Psoas muscle (tissue), 8 donors: ENCODE results near the gene TBC1D14. TPM values are rescaled to one million over a fixed set of nuclear protein-coding genes. Genes with fewer than 3 reads are reported as not detected.

Experiments used
- ATAC-seq, 4 donors: fragments of 200-7000 bp; cut with Tn5 transposase; one replicate each; pipeline ENCODE4 v1.9.1; 2020; ENCODE audit warnings: moderate library complexity in 3 of 4, mild to moderate bottlenecking in 2 of 4
- DNase-seq, 2 donors: peaks; one replicate each; pipeline ENCODE4 v3.0.0-alpha.2; 2020
- H3K27ac ChIP-seq: fragments of 200-600 bp; one replicate; pipeline ENCODE4 v1.8.0; 2022
- H3K27me3 ChIP-seq, 3 donors: fragments of 200-600 bp in 1 of 3; one replicate each; pipeline versions ENCODE4 v1.6.1 to v1.8.0; 2013 to 2022; ENCODE audit warnings: low read length in 2 of 3, mild to moderate bottlenecking in 2 of 3, moderate library complexity in 1 of 3; ENCODE audit not compliant: insufficient read depth in 3 of 3
- H3K36me3 ChIP-seq, 2 donors: fragments of 200-600 bp in 1 of 2; one replicate each; pipeline versions ENCODE4 v1.6.1 to v1.8.0; 2013 to 2022; ENCODE audit warnings: low read depth in 1 of 2, mild to moderate bottlenecking in 1 of 2, moderate library complexity in 1 of 2; ENCODE audit not compliant: insufficient read depth in 1 of 2
- H3K4me1 ChIP-seq: fragments of 200-600 bp; one replicate; pipeline ENCODE4 v1.8.0; 2022
- H3K4me3 ChIP-seq: fragments of 200-600 bp; one replicate; pipeline ENCODE4 v1.8.0; 2022; ENCODE audit warnings: mild to moderate bottlenecking
- H3K9me3 ChIP-seq: fragments of 200-600 bp; one replicate; pipeline ENCODE4 v1.8.0; 2022
- WGBS, 3 donors: extraction: QIAGEN DNeasy Blood & Tissue Kit; methylation state at CpG; one replicate each; pipeline versions ENCODE4 v1.1.6 to v1.1.7; 2013; 5-methylcytosine and 5-hydroxymethylcytosine counted together
- intact Hi-C, 2 donors: fragments of 100-400 bp; cut with DNase I; formaldehyde crosslinking; loops; one replicate each; pipeline versions ENCODE4 v1.11.0 to v1.14.2; 2022
- polyA plus RNA-seq, 3 donors: library from polyadenylated mRNA; stranded (reverse); fragments of 200-250 nt; gene quantifications; one replicate each; pipeline ENCODE4 v1.2.3, GENCODE V29; 2013
- total RNA-seq, 4 donors: library from RNA; stranded (reverse); fragmentation: NEBNext Ultra II Directional in 2 of 4; extraction: Animal tissue kit (Norgen Biotek cat#: 25700) in 2 of 4; gene quantifications; one replicate each; pipeline versions ENCODE4 v1.2.1 to v1.2.4, GENCODE V29; 2021 to 2023
- TF ChIP-seq, protein P1 (sequence below): fragments of 200-600 bp; IDR thresholded peaks from one replicate; pipeline ENCODE4 v1.8.0; 2022; ENCODE audit warnings: antibody characterized with exemption
- donor health status: healthy with polysubstance abuse.
- donor health status: DM: no; HTN: no; CAD: no; lungs with moderate emphysema.
- donor health status: Bipolar disorder and iron deficiency.
- donor health status: healthy.
- donor health status: DM: yes; HTN: yes; CAD: no.
- donor health status: DM: no; HTN: no; CAD: no.
- donor health status: DM: no; HTN: no; CAD: no.
- donor health status: DM: yes; HTN: yes; CAD: no.

TBC1D14 gene
- total and polyA plus RNA-seq, 7 donors, result 14.7 to 45.5 (median 33.1) TPM

DNA sequence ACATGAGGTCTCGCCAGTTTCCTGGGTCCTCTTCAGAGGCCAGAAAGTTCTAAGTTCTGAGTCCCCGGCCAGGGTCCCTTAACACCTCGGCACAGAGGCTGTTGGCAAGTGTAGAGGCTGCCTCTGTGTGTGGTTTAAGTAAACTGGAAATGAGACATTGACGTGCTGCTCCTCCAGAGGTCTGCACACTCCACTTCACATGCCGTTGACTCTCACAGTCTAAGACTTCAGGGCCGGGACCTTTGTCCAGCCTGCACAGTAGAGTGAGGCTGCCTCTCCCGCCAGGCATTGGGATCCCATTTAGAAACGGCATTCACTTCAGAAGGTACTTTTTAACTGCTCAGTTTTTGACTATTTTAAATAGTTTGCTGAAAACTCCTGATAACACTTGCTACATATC lies 123.0 kb downstream of the TBC1D14 start:
- WGBS, 3 donors, result 87 to 91% (median 90%) methylated on average over 8 of the region's 8 CpGs
- ATAC-seq (no peak), DNase-seq (peak in 1 of 2 donors; percentile 23)
- TF ChIP-seq, protein P1, sequence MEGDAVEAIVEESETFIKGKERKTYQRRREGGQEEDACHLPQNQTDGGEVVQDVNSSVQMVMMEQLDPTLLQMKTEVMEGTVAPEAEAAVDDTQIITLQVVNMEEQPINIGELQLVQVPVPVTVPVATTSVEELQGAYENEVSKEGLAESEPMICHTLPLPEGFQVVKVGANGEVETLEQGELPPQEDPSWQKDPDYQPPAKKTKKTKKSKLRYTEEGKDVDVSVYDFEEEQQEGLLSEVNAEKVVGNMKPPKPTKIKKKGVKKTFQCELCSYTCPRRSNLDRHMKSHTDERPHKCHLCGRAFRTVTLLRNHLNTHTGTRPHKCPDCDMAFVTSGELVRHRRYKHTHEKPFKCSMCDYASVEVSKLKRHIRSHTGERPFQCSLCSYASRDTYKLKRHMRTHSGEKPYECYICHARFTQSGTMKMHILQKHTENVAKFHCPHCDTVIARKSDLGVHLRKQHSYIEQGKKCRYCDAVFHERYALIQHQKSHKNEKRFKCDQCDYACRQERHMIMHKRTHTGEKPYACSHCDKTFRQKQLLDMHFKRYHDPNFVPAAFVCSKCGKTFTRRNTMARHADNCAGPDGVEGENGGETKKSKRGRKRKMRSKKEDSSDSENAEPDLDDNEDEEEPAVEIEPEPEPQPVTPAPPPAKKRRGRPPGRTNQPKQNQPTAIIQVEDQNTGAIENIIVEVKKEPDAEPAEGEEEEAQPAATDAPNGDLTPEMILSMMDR, result no peak
- intact Hi-C loops, result no loop called here
- Histone ChIP-seq H3K27ac (no peak overlapping the region), H3K27me3 (no peaks in the 10 kb centered on the region), H3K9me3 (no peaks in the 10 kb centered on the region), H3K4me1 (no peaks in the 10 kb centered on the region), H3K36me3 (peaks cover 4 to 34% of the 10 kb centered on the region in 2 donors), H3K4me3 (no peak overlapping the region)

GRCh38 chr4:7034262-7035081 lies 124.8 kb downstream of the TBC1D14 start:
- Histone ChIP-seq H3K27me3 (no peaks in the 10 kb centered on the region), H3K36me3 (peaks cover 4 to 34% of the 10 kb centered on the region in 2 donors), H3K4me1 (no peaks in the 10 kb centered on the region), H3K4me3 (no peak overlapping the region), H3K27ac (no peak overlapping the region), H3K9me3 (no peaks in the 10 kb centered on the region)
- intact Hi-C loops, result no loop called here
- DNase-seq (peak in 1 of 2 donors; percentile 44), ATAC-seq (peak in 2 of 4 donors; percentile 37 to 43)
- WGBS, 3 donors, result 56 to 65% (median 59%) methylated on average over 20 of the region's 20 CpGs
- TF ChIP-seq, protein P1, result no peak

GRCh38 chr4:7037425-7037824 lies 127.8 kb downstream of the TBC1D14 start:
- Histone ChIP-seq H3K9me3 (no peaks in the 10 kb centered on the region), H3K4me1 (peaks cover 12% of the 10 kb centered on the region), H3K27me3 (no peaks in the 10 kb centered on the region), H3K36me3 (peaks cover 0 to 4% of the 10 kb centered on the region in 2 donors), H3K4me3 (no peak overlapping the region), H3K27ac (no peak overlapping the region)
- TF ChIP-seq, protein P1, result no peak
- DNase-seq (no peak), ATAC-seq (no peak)
- WGBS, 3 donors, result 65 to 78% (median 71%) methylated on average over 6 of the region's 6 CpGs
- intact Hi-C loops, result no loop called here

GRCh38 chr4:7040765-7041164 lies 131.1 kb downstream of the TBC1D14 start:
- DNase-seq (no peak), ATAC-seq (no peak)
- intact Hi-C loops, result loop anchor here in 1 of 2 donors (5.0 kb wide), 1 partner anchor 53 kb away; no protein-coding TSS in a partner anchor
- 90 to 93% (median 90%) methylated on average over 4 of the region's 4 CpGs for WGBS, 3 donors
- no peaks in the 10 kb centered on the region for H3K36me3 ChIP-seq
- H3K4me1 ChIP-seq, result peaks cover 28% of the 10 kb centered on the region
- H3K27ac ChIP-seq, result no peak overlapping the region
- no peaks in the 10 kb centered on the region for H3K27me3 ChIP-seq
- TF ChIP-seq, protein P1, result no peak
- H3K4me3 ChIP-seq, result no peak overlapping the region
- no peaks in the 10 kb centered on the region for H3K9me3 ChIP-seq
